Coronary artery (tissue), 2 donors: Measurements from ENCODE around the gene CCT7.

ENCODE experiments used
- DNase-seq: peaks from one replicate; pipeline ENCODE4 v3.0.0-alpha.2; 2017; ENCODE audit warnings: low spot score
- H3K27ac ChIP-seq, 2 donors: fragments of 200-600 bp; sonication (generic); one replicate each; pipeline ENCODE4 v1.5.1; 2016 to 2019
- H3K4me3 ChIP-seq: fragments of 200-600 bp; sonication (generic); 2 replicates; pipeline ENCODE4 v1.5.1; 2016; ENCODE audit warnings: mild to moderate bottlenecking, moderate library complexity
- TF ChIP-seq, protein P1 (sequence below): fragments of 200-600 bp; sonication (generic); IDR thresholded peaks from one replicate; pipeline ENCODE4 v1.5.1; 2019; ENCODE audit warnings: antibody characterized with exemption

The CCT7 gene

GRCh38 chr2:73255007-73255644 lies 21.0 kb downstream of the CCT7 start:
- Histone ChIP-seq H3K4me3 (no peak overlapping the region), H3K27ac (no peak overlapping the region)
- TF ChIP-seq, protein P1, sequence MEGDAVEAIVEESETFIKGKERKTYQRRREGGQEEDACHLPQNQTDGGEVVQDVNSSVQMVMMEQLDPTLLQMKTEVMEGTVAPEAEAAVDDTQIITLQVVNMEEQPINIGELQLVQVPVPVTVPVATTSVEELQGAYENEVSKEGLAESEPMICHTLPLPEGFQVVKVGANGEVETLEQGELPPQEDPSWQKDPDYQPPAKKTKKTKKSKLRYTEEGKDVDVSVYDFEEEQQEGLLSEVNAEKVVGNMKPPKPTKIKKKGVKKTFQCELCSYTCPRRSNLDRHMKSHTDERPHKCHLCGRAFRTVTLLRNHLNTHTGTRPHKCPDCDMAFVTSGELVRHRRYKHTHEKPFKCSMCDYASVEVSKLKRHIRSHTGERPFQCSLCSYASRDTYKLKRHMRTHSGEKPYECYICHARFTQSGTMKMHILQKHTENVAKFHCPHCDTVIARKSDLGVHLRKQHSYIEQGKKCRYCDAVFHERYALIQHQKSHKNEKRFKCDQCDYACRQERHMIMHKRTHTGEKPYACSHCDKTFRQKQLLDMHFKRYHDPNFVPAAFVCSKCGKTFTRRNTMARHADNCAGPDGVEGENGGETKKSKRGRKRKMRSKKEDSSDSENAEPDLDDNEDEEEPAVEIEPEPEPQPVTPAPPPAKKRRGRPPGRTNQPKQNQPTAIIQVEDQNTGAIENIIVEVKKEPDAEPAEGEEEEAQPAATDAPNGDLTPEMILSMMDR = no peak
- no peak for DNase-seq

DNA sequence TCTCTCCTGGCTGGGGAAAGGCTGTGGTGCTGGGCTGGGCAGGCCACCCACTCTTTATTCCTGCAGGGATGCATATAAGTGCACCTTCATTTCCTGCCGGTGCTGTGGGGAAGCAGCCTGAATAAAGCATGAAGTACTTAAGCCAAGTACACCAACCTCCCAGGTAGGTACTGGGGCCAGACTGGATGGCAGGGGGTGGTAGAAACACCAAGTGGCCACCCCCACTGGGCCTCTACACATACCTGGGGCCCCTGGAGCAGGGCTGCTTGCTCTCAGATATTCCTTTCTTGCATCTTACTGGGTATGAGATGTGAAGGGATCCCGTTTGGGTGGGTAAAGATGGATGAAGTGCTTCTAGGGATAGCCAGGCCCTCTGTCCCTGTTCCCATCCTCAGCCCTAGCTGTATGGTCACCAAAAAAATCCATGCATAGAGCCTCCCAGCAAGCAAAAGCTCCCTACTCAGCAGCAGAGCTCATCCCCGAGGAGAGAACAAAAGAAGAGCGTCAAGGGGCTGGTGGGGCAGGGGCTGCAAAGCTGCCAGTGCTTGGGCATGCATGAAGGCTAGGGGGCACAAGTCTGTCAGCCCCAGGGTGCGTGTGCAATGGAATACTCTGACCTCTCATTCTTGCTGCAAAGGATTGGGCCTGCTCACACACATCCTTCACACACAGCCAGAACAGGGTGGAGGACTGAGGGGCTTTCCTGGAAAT lies 22.0 kb downstream of the CCT7 start:
- TF ChIP-seq, protein P1 = no peak
- H3K4me3 ChIP-seq = no peak overlapping the region
- no peak for DNase-seq
- H3K27ac ChIP-seq = no peak overlapping the region

DNA sequence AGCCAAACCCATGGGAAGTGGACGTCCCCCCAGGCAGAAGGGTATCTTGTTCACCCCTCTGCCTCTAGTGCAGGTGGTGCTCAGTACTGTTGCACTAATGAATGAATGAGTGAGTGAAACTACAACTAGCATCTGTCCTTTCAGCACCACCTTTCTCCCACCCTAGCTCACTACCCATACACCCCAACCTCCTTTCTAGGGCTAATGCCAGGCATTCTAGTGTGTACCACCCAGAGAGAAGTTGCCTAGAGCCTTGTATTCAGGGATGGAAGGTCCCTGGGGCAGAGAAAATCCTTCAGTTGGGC lies 22.5 kb downstream of the CCT7 start:
- Histone ChIP-seq H3K4me3 (no peak overlapping the region), H3K27ac (no peak overlapping the region)
- TF ChIP-seq, protein P1 = no peak
- DNase-seq = no peak

GRCh38 chr2:73257021-73257420 lies 22.9 kb downstream of the CCT7 start:
- no peak for DNase-seq
- TF ChIP-seq, protein P1 = no peak
- Histone ChIP-seq H3K27ac (no peak overlapping the region), H3K4me3 (no peak overlapping the region)

- DNase-seq = no peak
- Histone ChIP-seq H3K4me3 (no peak overlapping the region), H3K27ac (no peak overlapping the region)
- TF ChIP-seq, protein P1 = no peak
Measured at GRCh38 chr2:73257425-73258125, 23.5 kb downstream of the CCT7 start.

GRCh38 chr2:73258186-73258912 lies 24.2 kb downstream of the CCT7 start:
- TF ChIP-seq, protein P1 = no peak
- no peak overlapping the region for H3K27ac ChIP-seq

More at GRCh38 chr2:73258186-73258912, 24.2 kb downstream of the CCT7 start:
- no peak for DNase-seq
- no peak overlapping the region for H3K4me3 ChIP-seq
